Transverse colon (tissue), 4 donors: ENCODE data around the gene GPC6. TPM values are rescaled to one million over a fixed set of nuclear protein-coding genes. Genes with fewer than 3 reads are reported as not detected.

Experiments
- DNase-seq: peaks from one replicate; pipeline ENCODE4 v3.0.0-alpha.2; 2019
- H3K27ac ChIP-seq, 4 donors: fragments of 200-600 bp; sonication (generic); 2 replicates each; pipeline ENCODE4 v1.5.1; 2016 to 2018; ENCODE audit warnings: inconsistent platforms in 4 of 4
- H3K27me3 ChIP-seq: fragments of 200-600 bp; sonication (generic); 2 replicates; pipeline ENCODE4 v1.5.1; 2017; ENCODE audit warnings: inconsistent platforms
- H3K36me3 ChIP-seq, 4 donors: fragments of 200-600 bp; sonication (generic); 2 replicates each; pipeline ENCODE4 v1.5.1; 2017 to 2019; ENCODE audit warnings: inconsistent platforms in 4 of 4
- H3K4me1 ChIP-seq, 4 donors: fragments of 200-600 bp; sonication (generic); 2 replicates each; pipeline ENCODE4 v1.5.1; 2017 to 2020; ENCODE audit warnings: inconsistent platforms in 4 of 4
- H3K4me3 ChIP-seq, 4 donors: fragments of 200-600 bp; sonication (generic); 1 replicate in 1 of 4; 2 replicates in 3 of 4; pipeline versions ENCODE4 v1.5.1 to v1.6.1; 2017 to 2019; ENCODE audit warnings: inconsistent platforms in 4 of 4
- H3K9me3 ChIP-seq, 2 donors: fragments of 200-600 bp; sonication (generic); 2 replicates each; pipeline ENCODE4 v1.5.1; 2017 to 2019; ENCODE audit warnings: inconsistent platforms in 2 of 2
- EP300 ChIP-seq: sonication (generic); formaldehyde crosslinking; IDR thresholded peaks from one replicate; pipeline ENCODE4 v1.6.1; 2017; ENCODE audit warnings: antibody characterized with exemption, low read depth
- POLR2A ChIP-seq: fragments of 450-650 bp; IDR thresholded peaks from one replicate; pipeline ENCODE4 v1.6.1; 2016; ENCODE audit warnings: antibody characterized with exemption, mild to moderate bottlenecking, moderate library complexity
- POLR2AphosphoS5 ChIP-seq, 3 donors: sonication (generic); formaldehyde crosslinking; IDR thresholded peaks; one replicate each; pipeline ENCODE4 v1.6.1; 2016; ENCODE audit warnings: antibody characterized with exemption in 3 of 3
- WGBS, 2 donors: methylation state at CpG; one replicate each; pipeline ENCODE4 v1.1.5; 2018; ENCODE audit warnings: low coverage in 1 of 2; 5-methylcytosine and 5-hydroxymethylcytosine counted together
- in situ Hi-C, 4 donors: fragments of 200-750 bp; cut with MboI; loops; one replicate each; pipeline versions ENCODE4 v1.15.0 to v1.15.1; 2017; ENCODE audit warnings: low sequenced_read_pairs in 3 of 4, low pct_ligation_motif_present in 1 of 4, low pct_unique_long_range_greater_than_20kb in 1 of 4
- intact Hi-C: fragments of 100-400 bp; cut with DNase I; formaldehyde crosslinking; loops from one replicate; pipeline ENCODE4 v1.15.1; 2023; ENCODE audit warnings: low total_unique reads
- total RNA-seq, 4 donors: library from RNA; depleted of rRNA; stranded (reverse); fragments of >200 nt; gene quantifications; one replicate each; pipeline ENCODE4 v1.1.0, GENCODE V29; 2016
- TF ChIP-seq, protein P1 (sequence below), 5 experiments: fragments of 200-600 bp in 3 of 5; fragments of 450-650 bp in 2 of 5; sonication (generic) in 3 of 5; IDR thresholded peaks; 1 replicate in 2 of 5; 2 replicates in 3 of 5; pipeline ENCODE4 v1.5.1; 2016 to 2017; ENCODE audit warnings: antibody characterized with exemption in 5 of 5, inconsistent platforms in 3 of 5, mild to moderate bottlenecking in 2 of 5, moderate library complexity in 1 of 5

The GPC6 gene
- total RNA-seq, 4 donors from 2014 or later = 0.75 to 5.7 (median 4.0) TPM

DNA sequence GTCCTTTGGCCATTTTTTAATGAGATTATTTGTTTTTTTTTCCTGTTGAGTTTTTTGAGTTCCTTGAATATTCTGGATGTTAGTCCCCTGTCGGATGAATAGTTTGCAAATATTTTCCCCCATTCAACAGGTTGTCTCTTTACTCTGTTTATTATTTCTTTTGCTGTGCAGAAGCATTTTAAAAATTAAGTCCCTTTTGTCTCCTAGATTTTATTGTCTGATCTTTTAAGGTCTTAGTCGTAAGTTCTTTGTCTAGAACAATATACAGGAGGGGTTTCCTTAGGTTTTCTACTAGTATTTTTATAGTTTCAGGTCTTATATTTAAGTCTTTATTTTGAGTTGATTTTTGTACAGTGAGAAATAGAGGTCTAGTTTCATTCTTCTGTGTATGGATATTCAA is 284.4 kb downstream of the GPC6 start:
- H3K9me3 ChIP-seq = no peaks in the 10 kb centered on the region
- TF ChIP-seq POLR2AphosphoS5 (IDR thresholded peaks at IDR 0.05) (no peak), POLR2A (no peak), EP300 (no peak)
- TF ChIP-seq, protein P1, sequence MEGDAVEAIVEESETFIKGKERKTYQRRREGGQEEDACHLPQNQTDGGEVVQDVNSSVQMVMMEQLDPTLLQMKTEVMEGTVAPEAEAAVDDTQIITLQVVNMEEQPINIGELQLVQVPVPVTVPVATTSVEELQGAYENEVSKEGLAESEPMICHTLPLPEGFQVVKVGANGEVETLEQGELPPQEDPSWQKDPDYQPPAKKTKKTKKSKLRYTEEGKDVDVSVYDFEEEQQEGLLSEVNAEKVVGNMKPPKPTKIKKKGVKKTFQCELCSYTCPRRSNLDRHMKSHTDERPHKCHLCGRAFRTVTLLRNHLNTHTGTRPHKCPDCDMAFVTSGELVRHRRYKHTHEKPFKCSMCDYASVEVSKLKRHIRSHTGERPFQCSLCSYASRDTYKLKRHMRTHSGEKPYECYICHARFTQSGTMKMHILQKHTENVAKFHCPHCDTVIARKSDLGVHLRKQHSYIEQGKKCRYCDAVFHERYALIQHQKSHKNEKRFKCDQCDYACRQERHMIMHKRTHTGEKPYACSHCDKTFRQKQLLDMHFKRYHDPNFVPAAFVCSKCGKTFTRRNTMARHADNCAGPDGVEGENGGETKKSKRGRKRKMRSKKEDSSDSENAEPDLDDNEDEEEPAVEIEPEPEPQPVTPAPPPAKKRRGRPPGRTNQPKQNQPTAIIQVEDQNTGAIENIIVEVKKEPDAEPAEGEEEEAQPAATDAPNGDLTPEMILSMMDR (IDR thresholded peaks at IDR 0.05) = no peak
- DNase-seq = no peak
- in situ Hi-C loops (no loop called here), intact Hi-C loops (no loop called here)
- H3K27me3 ChIP-seq = no peaks in the 10 kb centered on the region
- no peaks in the 10 kb centered on the region for H3K4me1 ChIP-seq
- 49 to 50% methylated on average over 2 of the region's 2 CpGs for WGBS, 2 donors
- H3K27ac ChIP-seq = no peak overlapping the region
- no peaks in the 10 kb centered on the region for H3K36me3 ChIP-seq
- H3K4me3 ChIP-seq = no peak overlapping the region

DNA sequence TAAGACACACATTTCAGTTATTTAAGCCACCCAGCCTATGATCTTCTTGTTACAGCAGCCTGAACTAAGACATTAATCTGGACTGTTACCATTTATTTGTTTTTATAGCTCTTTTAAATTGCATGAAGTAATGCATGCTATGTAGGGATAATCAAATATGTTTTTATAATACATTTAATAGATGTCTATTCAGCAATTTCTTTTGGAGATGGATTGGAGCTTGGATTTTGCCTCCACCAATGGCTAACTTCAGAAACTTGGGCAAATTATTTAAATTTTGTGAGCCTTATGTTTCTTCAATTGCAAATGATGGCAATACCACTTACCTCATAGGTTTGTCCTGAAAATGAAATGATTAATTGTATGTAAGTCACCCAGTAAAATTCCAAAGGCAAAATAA is 288.7 kb downstream of the GPC6 start:
- Histone ChIP-seq H3K4me3 (no peak overlapping the region), H3K4me1 (no peaks in the 10 kb centered on the region), H3K36me3 (no peaks in the 10 kb centered on the region), H3K9me3 (no peaks in the 10 kb centered on the region), H3K27ac (no peak overlapping the region), H3K27me3 (no peaks in the 10 kb centered on the region)
- TF ChIP-seq EP300 = no peak
- no peak for TF ChIP-seq POLR2AphosphoS5 (IDR thresholded peaks at IDR 0.05)
- TF ChIP-seq POLR2A = no peak
- TF ChIP-seq, protein P1 (IDR thresholded peaks at IDR 0.05) = no peak
- in situ Hi-C loops = no loop called here
- no peak for DNase-seq
- intact Hi-C loops = no loop called here

DNA sequence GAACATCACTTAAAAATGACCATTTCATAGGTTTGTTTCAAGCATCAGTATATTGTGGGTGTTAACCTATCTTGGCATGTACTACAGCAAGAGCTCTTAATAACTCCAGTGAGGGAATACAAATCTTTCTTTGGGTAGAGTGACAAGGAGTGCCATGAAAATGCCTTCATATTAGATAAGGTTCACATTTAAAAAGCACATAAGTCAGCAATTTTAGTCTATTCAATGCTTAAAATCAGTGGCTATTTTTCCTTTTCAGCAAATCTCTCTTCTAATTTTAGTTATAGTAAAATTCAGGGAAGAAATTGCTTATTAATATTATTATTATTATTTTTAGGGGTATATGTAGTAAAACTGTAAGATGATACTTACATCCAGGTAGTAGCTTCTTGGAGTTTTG is 291.1 kb downstream of the GPC6 start:
- in situ Hi-C loops = no loop called here
- no peak overlapping the region for H3K27ac ChIP-seq
- H3K4me3 ChIP-seq = no peak overlapping the region
- no peak for DNase-seq
- TF ChIP-seq POLR2A = no peak
- no peak for TF ChIP-seq POLR2AphosphoS5 (IDR thresholded peaks at IDR 0.05)
- TF ChIP-seq EP300 = no peak
- TF ChIP-seq, protein P1 (IDR thresholded peaks at IDR 0.05) = no peak
- H3K36me3 ChIP-seq = no peaks in the 10 kb centered on the region
- no peaks in the 10 kb centered on the region for H3K4me1 ChIP-seq
- H3K9me3 ChIP-seq = no peaks in the 10 kb centered on the region
- H3K27me3 ChIP-seq = no peaks in the 10 kb centered on the region
- intact Hi-C loops = no loop called here

DNA sequence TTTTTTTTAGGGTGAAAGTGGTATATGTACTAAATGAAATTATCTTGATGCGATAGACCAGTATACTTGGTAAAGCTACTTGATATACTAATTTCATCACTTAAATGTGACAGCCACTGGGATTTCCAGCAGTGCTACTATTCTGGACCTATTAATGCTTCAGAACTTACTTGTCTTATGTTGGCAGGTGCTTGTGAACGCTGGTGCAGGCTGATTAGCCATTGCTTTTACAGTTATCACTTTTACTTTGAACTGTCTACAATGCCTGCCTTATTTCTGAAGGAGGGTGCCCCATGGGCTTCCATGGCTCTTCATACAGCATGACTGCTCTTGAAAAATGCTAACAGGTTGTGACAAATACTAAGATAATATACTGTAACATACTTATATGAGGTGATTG is 294.7 kb downstream of the GPC6 start:
- no peak for TF ChIP-seq POLR2A
- no peak for TF ChIP-seq EP300
- TF ChIP-seq, protein P1 (IDR thresholded peaks at IDR 0.05) = no peak
- TF ChIP-seq POLR2AphosphoS5 (IDR thresholded peaks at IDR 0.05) = no peak
- Histone ChIP-seq H3K27me3 (no peaks in the 10 kb centered on the region), H3K4me1 (no peaks in the 10 kb centered on the region), H3K27ac (no peak overlapping the region), H3K36me3 (no peaks in the 10 kb centered on the region), H3K9me3 (no peaks in the 10 kb centered on the region), H3K4me3 (no peak overlapping the region)
- in situ Hi-C loops (no loop called here), intact Hi-C loops (no loop called here)
- 57 to 62% methylated on average over 2 of the region's 2 CpGs for WGBS, 2 donors
- DNase-seq = no peak
